Astrocyte (in vitro differentiated cells and primary cell): ENCODE results near the gene KLHDC9. TPM values are rescaled to one million over a fixed set of nuclear protein-coding genes. Genes with fewer than 3 reads are reported as not detected.

Source experiments
- DNase-seq: peaks from one replicate; pipeline ENCODE4 v3.0.0-alpha.2; 2010; ENCODE audit warnings: low read depth
- FAIRE-seq: peaks from 2 replicates; lab custom pipeline; 2011; peaks lifted over from hg19 to GRCh38; lab: Jason Lieb, UNC
- H2AFZ ChIP-seq: 2 replicates; pipeline ENCODE4 v1.6.0; 2012; ENCODE audit warnings: low read depth, low read length, inconsistent platforms
- H3K27ac ChIP-seq: 2 replicates; pipeline ENCODE4 v1.5.1; 2011; ENCODE audit warnings: low read depth, low read length, inconsistent platforms
- H3K27me3 ChIP-seq: 2 replicates; pipeline ENCODE4 v1.6.0; 2011; ENCODE audit warnings: low read length, inconsistent platforms; ENCODE audit not compliant: insufficient read depth
- H3K36me3 ChIP-seq: 2 replicates; pipeline ENCODE4 v1.5.1; 2011; ENCODE audit warnings: low read length, inconsistent platforms; ENCODE audit not compliant: insufficient read depth
- H3K4me1 ChIP-seq: 2 replicates; pipeline ENCODE4 v1.5.1; 2011; ENCODE audit warnings: low read length, inconsistent platforms; ENCODE audit not compliant: insufficient read depth
- H3K4me2 ChIP-seq: 2 replicates; pipeline ENCODE4 v1.6.0; 2012; ENCODE audit warnings: low read length, inconsistent platforms
- H3K4me3 ChIP-seq: 2 replicates; pipeline ENCODE4 v1.5.1; 2011; ENCODE audit warnings: low read depth, mild to moderate bottlenecking, low read length, inconsistent platforms; ENCODE audit not compliant: insufficient read depth
- H3K79me2 ChIP-seq: 2 replicates; pipeline ENCODE4 v1.6.0; 2012; ENCODE audit warnings: mild to moderate bottlenecking, low read length, inconsistent platforms; ENCODE audit not compliant: insufficient read depth
- H3K9ac ChIP-seq: 2 replicates; pipeline ENCODE4 v1.6.0; 2012; ENCODE audit warnings: mild to moderate bottlenecking, low read length, inconsistent platforms
- H3K9me3 ChIP-seq: 2 replicates; pipeline ENCODE4 v1.5.1; 2012; ENCODE audit warnings: low read depth, mild to moderate bottlenecking, low read length, inconsistent platforms; ENCODE audit not compliant: insufficient read depth
- H4K20me1 ChIP-seq: 2 replicates; pipeline ENCODE4 v1.6.0; 2012; ENCODE audit warnings: low read length, inconsistent platforms; ENCODE audit not compliant: insufficient read depth
- H3K27ac Mint-ChIP-seq: one replicate; pipeline ENCODE4 v1.8.0; 2021; ENCODE audit warnings: mild to moderate bottlenecking, mixed read lengths; ENCODE audit not compliant: unreplicated experiment
- H3K27me3 Mint-ChIP-seq: one replicate; pipeline ENCODE4 v1.8.0; 2021; ENCODE audit warnings: low read depth, mixed read lengths; ENCODE audit not compliant: unreplicated experiment
- H3K36me3 Mint-ChIP-seq: one replicate; pipeline ENCODE4 v1.8.0; 2021; ENCODE audit warnings: low read depth, mixed read lengths; ENCODE audit not compliant: unreplicated experiment
- H3K4me1 Mint-ChIP-seq: one replicate; pipeline ENCODE4 v1.8.0; 2021; ENCODE audit warnings: low read depth, mixed read lengths; ENCODE audit not compliant: unreplicated experiment
- H3K4me3 Mint-ChIP-seq: one replicate; pipeline ENCODE4 v1.8.0; 2021; ENCODE audit warnings: mild to moderate bottlenecking, moderate library complexity, mixed read lengths; ENCODE audit not compliant: unreplicated experiment
- H3K9me3 Mint-ChIP-seq: one replicate; pipeline ENCODE4 v1.8.0; 2021; ENCODE audit warnings: mild to moderate bottlenecking, mixed read lengths; ENCODE audit not compliant: unreplicated experiment
- EZH2 ChIP-seq: IDR thresholded peaks from 2 replicates; pipeline ENCODE4 v1.6.1; 2012; ENCODE audit warnings: mild to moderate bottlenecking, low read length, inconsistent platforms; ENCODE audit not compliant: insufficient read depth
- total RNA-seq: library from RNA; stranded (reverse); gene quantifications from 2 replicates; pipeline ENCODE4 v1.2.1, GENCODE V29; 2021
- TF ChIP-seq, protein P1 (sequence below): IDR thresholded peaks from 2 replicates; pipeline ENCODE4 v1.5.1; 2011; ENCODE audit warnings: low read depth, mild to moderate bottlenecking, inconsistent platforms, low read length, moderate library complexity; ENCODE audit not compliant: insufficient read depth

Gene KLHDC9
- total RNA-seq, 1 donor from 2014 or later = 1.5 TPM

DNA sequence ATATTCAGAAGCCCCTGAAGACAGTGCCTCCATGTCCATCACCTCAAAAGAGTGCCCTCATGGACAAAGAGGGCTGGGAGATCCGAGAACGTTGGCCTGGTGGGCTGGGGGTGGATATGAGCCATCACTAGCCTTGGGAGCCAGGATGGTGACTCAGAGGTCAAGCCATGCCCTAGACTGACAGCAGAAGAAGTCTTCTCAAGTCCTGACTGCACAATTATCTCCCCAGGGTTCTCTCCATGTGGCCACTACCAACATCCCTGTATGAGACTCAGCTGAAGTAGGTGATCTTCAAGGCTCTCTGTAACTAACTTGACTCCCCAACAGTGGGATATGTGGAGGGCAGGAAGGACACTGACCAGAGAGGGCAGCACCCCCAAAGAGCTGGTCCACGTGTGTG is 45.3 kb upstream of the KLHDC9 start:
- DNase-seq (no peak), FAIRE-seq (no peak)
- Mint-ChIP-seq H3K36me3 (peaks cover 10% of the 10 kb centered on the region), H3K27me3 (no peaks in the 10 kb centered on the region), H3K4me1 (no peaks in the 10 kb centered on the region), H3K4me3 (no peak overlapping the region), H3K9me3 (peaks cover 19% of the 10 kb centered on the region), H3K27ac (no peak overlapping the region)
- no peaks in the 10 kb centered on the region for H4K20me1 ChIP-seq
- H3K4me1 ChIP-seq = peaks cover 3% of the 10 kb centered on the region
- H3K4me3 ChIP-seq = no peak overlapping the region
- no peak for TF ChIP-seq EZH2
- TF ChIP-seq, protein P1, sequence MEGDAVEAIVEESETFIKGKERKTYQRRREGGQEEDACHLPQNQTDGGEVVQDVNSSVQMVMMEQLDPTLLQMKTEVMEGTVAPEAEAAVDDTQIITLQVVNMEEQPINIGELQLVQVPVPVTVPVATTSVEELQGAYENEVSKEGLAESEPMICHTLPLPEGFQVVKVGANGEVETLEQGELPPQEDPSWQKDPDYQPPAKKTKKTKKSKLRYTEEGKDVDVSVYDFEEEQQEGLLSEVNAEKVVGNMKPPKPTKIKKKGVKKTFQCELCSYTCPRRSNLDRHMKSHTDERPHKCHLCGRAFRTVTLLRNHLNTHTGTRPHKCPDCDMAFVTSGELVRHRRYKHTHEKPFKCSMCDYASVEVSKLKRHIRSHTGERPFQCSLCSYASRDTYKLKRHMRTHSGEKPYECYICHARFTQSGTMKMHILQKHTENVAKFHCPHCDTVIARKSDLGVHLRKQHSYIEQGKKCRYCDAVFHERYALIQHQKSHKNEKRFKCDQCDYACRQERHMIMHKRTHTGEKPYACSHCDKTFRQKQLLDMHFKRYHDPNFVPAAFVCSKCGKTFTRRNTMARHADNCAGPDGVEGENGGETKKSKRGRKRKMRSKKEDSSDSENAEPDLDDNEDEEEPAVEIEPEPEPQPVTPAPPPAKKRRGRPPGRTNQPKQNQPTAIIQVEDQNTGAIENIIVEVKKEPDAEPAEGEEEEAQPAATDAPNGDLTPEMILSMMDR = no peak
- H3K27ac ChIP-seq = no peak overlapping the region
- no peaks in the 10 kb centered on the region for H3K27me3 ChIP-seq
- no peak overlapping the region for H2AFZ ChIP-seq
- no peak overlapping the region for H3K9ac ChIP-seq
- no peaks in the 10 kb centered on the region for H3K36me3 ChIP-seq
- H3K4me2 ChIP-seq = no peak overlapping the region
- peaks cover 6% of the 10 kb centered on the region for H3K9me3 ChIP-seq
- no peaks in the 10 kb centered on the region for H3K79me2 ChIP-seq

DNA sequence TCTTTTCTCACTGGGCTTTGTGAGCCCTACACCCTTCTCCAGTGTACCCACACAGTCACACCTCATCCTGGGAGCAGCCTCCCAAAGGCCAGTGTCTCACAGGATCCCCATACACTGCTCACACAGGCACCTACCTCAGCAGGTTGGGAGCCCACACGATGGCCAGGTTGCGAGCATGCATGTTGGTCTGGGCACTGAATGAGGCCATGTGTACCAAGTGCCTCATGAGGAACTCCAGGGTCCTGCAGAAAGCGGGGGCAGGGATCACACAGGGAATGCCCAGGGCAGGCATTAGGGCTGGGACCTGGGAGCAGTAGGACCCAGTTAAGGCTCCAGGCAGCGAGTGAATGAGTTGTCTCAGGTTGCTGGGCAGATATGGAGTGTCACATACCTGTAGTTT is 43.9 kb upstream of the KLHDC9 start:
- peaks cover 12% of the 10 kb centered on the region for H3K9me3 Mint-ChIP-seq
- H3K4me3 Mint-ChIP-seq = no peak overlapping the region
- no peak for TF ChIP-seq EZH2
- TF ChIP-seq, protein P1 = no peak
- peaks cover 2% of the 10 kb centered on the region for H3K36me3 Mint-ChIP-seq
- Histone ChIP-seq H2AFZ (no peak overlapping the region), H3K4me3 (no peak overlapping the region), H3K9me3 (no peaks in the 10 kb centered on the region), H3K4me2 (no peak overlapping the region), H3K36me3 (no peaks in the 10 kb centered on the region), H3K79me2 (no peaks in the 10 kb centered on the region), H4K20me1 (no peaks in the 10 kb centered on the region), H3K9ac (no peak overlapping the region), H3K27me3 (no peaks in the 10 kb centered on the region), H3K4me1 (peaks cover 3% of the 10 kb centered on the region), H3K27ac (no peak overlapping the region)
- H3K4me1 Mint-ChIP-seq = no peaks in the 10 kb centered on the region
- H3K27me3 Mint-ChIP-seq = no peaks in the 10 kb centered on the region
- FAIRE-seq (no peak), DNase-seq (no peak)
- no peak overlapping the region for H3K27ac Mint-ChIP-seq

DNA sequence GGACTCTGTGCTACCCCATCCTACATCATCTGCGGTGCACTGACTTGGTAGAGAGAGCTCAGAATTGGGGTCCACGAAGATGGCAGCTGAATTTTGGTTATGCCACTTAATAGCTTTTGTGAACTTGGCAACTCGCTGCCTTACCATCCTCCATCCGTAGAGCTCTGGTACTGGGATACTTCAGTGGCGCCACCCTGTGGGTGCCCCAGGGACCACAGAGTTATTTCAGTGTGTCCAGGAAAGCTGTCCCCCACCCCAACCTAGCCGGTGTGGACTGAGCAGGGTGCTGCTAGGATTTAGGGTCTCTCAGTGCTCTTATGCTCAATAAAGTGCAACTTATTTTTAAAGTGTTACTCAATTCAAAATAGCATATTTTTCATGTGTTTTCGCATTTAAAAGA is 43.4 kb upstream of the KLHDC9 start:
- no peak overlapping the region for H3K27ac ChIP-seq
- H3K36me3 ChIP-seq = no peaks in the 10 kb centered on the region
- no peaks in the 10 kb centered on the region for H4K20me1 ChIP-seq
- H3K4me3 ChIP-seq = no peak overlapping the region
- no peak overlapping the region for H2AFZ ChIP-seq
- DNase-seq (no peak), FAIRE-seq (no peak)
- H3K9ac ChIP-seq = no peak overlapping the region
- Mint-ChIP-seq H3K27me3 (no peaks in the 10 kb centered on the region), H3K27ac (no peak overlapping the region), H3K4me3 (no peak overlapping the region), H3K4me1 (no peaks in the 10 kb centered on the region), H3K36me3 (peaks cover 2% of the 10 kb centered on the region), H3K9me3 (peaks cover 9% of the 10 kb centered on the region)
- TF ChIP-seq, protein P1 = no peak
- TF ChIP-seq EZH2 = no peak
- H3K4me2 ChIP-seq = no peak overlapping the region
- no peaks in the 10 kb centered on the region for H3K9me3 ChIP-seq
- peaks cover 3% of the 10 kb centered on the region for H3K4me1 ChIP-seq
- H3K27me3 ChIP-seq = no peaks in the 10 kb centered on the region
- H3K79me2 ChIP-seq = no peaks in the 10 kb centered on the region
